SU-DHL-6 (cell line): Measurements from ENCODE around the gene ANKS1A.

Source experiments
- EZH2phosphoT487 ChIP-seq: fragments of 200-600 bp; sonication (generic), shearing (Covaris generic); conservative IDR thresholded peaks from 2 replicates; pipeline ENCODE4 v1.6.1; 2018; ENCODE audit warnings: mild to moderate bottlenecking, antibody characterized with exemption, low read length, moderate library complexity, mixed read lengths
- TF ChIP-seq, protein P1 (sequence below): fragments of 200-600 bp; sonication (generic); IDR thresholded peaks from one replicate; pipeline ENCODE4 v1.5.1; 2017; ENCODE audit warnings: antibody characterized with exemption, mild to moderate bottlenecking, low read length, moderate library complexity; ENCODE audit not compliant: insufficient read depth, poor library complexity, severe bottlenecking

DNA sequence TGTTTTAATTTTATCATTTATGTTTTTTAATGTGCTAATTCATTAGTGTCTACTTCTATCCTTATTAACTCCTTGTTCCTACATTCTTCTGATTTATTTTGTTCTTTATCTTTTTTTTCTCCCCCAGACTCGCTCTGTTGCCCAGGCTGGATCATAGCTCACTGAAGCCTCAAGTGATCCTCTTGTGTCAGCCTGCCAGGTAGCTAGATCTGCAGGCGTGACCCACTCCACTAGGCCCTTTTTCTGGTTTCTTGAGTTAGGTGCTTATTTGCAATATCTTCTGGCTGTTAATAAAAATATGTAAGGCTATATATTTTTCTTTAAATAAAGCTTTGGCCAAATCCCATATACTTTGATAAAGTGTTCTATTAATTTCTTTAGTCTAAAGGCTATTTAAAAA is 4.1 kb upstream of the ANKS1A start:
- TF ChIP-seq, protein P1, sequence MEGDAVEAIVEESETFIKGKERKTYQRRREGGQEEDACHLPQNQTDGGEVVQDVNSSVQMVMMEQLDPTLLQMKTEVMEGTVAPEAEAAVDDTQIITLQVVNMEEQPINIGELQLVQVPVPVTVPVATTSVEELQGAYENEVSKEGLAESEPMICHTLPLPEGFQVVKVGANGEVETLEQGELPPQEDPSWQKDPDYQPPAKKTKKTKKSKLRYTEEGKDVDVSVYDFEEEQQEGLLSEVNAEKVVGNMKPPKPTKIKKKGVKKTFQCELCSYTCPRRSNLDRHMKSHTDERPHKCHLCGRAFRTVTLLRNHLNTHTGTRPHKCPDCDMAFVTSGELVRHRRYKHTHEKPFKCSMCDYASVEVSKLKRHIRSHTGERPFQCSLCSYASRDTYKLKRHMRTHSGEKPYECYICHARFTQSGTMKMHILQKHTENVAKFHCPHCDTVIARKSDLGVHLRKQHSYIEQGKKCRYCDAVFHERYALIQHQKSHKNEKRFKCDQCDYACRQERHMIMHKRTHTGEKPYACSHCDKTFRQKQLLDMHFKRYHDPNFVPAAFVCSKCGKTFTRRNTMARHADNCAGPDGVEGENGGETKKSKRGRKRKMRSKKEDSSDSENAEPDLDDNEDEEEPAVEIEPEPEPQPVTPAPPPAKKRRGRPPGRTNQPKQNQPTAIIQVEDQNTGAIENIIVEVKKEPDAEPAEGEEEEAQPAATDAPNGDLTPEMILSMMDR, result no peak
- TF ChIP-seq EZH2phosphoT487, result no peak
